ENCODE measurements around the gene ACSM6. TPM values are rescaled to one million over a fixed set of nuclear protein-coding genes. Genes with fewer than 3 reads are reported as not detected.
A peak's percentile ranks its signal among the peaks of the same experiment; 100 is the strongest.

ACSM6 gene
- total RNA-seq, 4 donors from 2014 or later: not detected

GRCh38 chr10:95178797-95179196 lies 15.2 kb upstream of the ACSM6 start:
- Histone ChIP-seq H3K36me3 (no peaks in the 10 kb centered on the region), H3K4me3 (no peak overlapping the region), H3K27me3 (no peaks in the 10 kb centered on the region), H3K9me3 (no peaks in the 10 kb centered on the region), H3K27ac (no peak overlapping the region), H3K4me1 (peaks cover 0 to 8% of the 10 kb centered on the region in 2 donors)
- in situ Hi-C loops (cut with MboI; ENCODE audit: low sequenced_read_pairs in 4 of 4): no loop called here
- intact Hi-C loops (cut with DNase I; ENCODE audit: low total_unique reads): no loop called here
- DNase-seq: no peak
- ATAC-seq: no peak
- TF ChIP-seq CTCF (IDR thresholded peaks at IDR 0.05 in 4 of 5, conservative IDR thresholded peaks at IDR 0.05 in 1 of 5) (no peak), POLR2A (IDR thresholded peaks at IDR 0.05) (no peak)

- intact Hi-C loops (cut with DNase I; ENCODE audit: low total_unique reads): loop anchor here (2.0 to 10.0 kb wide), 2 partner anchors 181 to 423 kb away; no protein-coding TSS in a partner anchor
- in situ Hi-C loops (cut with MboI; ENCODE audit: low sequenced_read_pairs in 4 of 4): loop anchor here in 1 of 4 donors (5.0 kb wide), 1 partner anchor 181 kb away; no protein-coding TSS in a partner anchor
Observed at GRCh38 chr10:95181726-95182125, 12.3 kb upstream of the ACSM6 start.

GRCh38 chr10:95183271-95184230 lies 10.5 kb upstream of the ACSM6 start:
- no peaks in the 10 kb centered on the region for H3K27me3 ChIP-seq
- no peaks in the 10 kb centered on the region for H3K36me3 ChIP-seq
- H3K4me3 ChIP-seq: peak overlapping the region; percentile 57 to 79 (median 69)
- H3K9me3 ChIP-seq: no peaks in the 10 kb centered on the region
- intact Hi-C loops (cut with DNase I; ENCODE audit: low total_unique reads) (loop anchor here (2.0 to 10.0 kb wide), 2 partner anchors 179 to 421 kb away; no protein-coding TSS in a partner anchor), in situ Hi-C loops (cut with MboI; ENCODE audit: low sequenced_read_pairs in 4 of 4) (loop anchor here in 1 of 4 donors (5.0 kb wide), 1 partner anchor 179 kb away; no protein-coding TSS in a partner anchor)
- TF ChIP-seq CTCF (IDR thresholded peaks at IDR 0.05 in 4 of 5, conservative IDR thresholded peaks at IDR 0.05 in 1 of 5): peak; percentile 62 to 91 (median 86)
- no peak for TF ChIP-seq POLR2A (IDR thresholded peaks at IDR 0.05)
- H3K27ac ChIP-seq: peak overlapping the region; percentile 45 to 73 (median 64)
- DNase-seq (peak; percentile 42 to 53), ATAC-seq (peak; percentile 91 to 92)
- H3K4me1 ChIP-seq: peaks cover 0 to 8% of the 10 kb centered on the region in 2 donors

More at GRCh38 chr10:95181726-95182125, 12.3 kb upstream of the ACSM6 start:
- no peak overlapping the region for H3K4me3 ChIP-seq
- TF ChIP-seq POLR2A (IDR thresholded peaks at IDR 0.05): no peak
- TF ChIP-seq CTCF (IDR thresholded peaks at IDR 0.05 in 4 of 5, conservative IDR thresholded peaks at IDR 0.05 in 1 of 5): no peak
- DNase-seq (no peak), ATAC-seq (no peak)
- no peaks in the 10 kb centered on the region for H3K9me3 ChIP-seq
- no peaks in the 10 kb centered on the region for H3K27me3 ChIP-seq
- H3K36me3 ChIP-seq: no peaks in the 10 kb centered on the region
- no peak overlapping the region for H3K27ac ChIP-seq
- peaks cover 0 to 8% of the 10 kb centered on the region in 2 donors for H3K4me1 ChIP-seq

- H3K4me3 ChIP-seq: no peak overlapping the region
- H3K27ac ChIP-seq: no peak overlapping the region
- TF ChIP-seq CTCF (IDR thresholded peaks at IDR 0.05 in 4 of 5, conservative IDR thresholded peaks at IDR 0.05 in 1 of 5) (no peak), POLR2A (IDR thresholded peaks at IDR 0.05) (no peak)
- DNase-seq (no peak), ATAC-seq (no peak)
- intact Hi-C loops (cut with DNase I; ENCODE audit: low total_unique reads): loop anchor here (10.0 kb wide), 1 partner anchor 417 kb away; no protein-coding TSS in a partner anchor
- no peaks in the 10 kb centered on the region for H3K9me3 ChIP-seq
- no peaks in the 10 kb centered on the region for H3K27me3 ChIP-seq
- H3K36me3 ChIP-seq: no peaks in the 10 kb centered on the region
- in situ Hi-C loops (cut with MboI; ENCODE audit: low sequenced_read_pairs in 4 of 4): loop anchor here in 1 of 4 donors (5.0 kb wide), 1 partner anchor 175 kb away; no protein-coding TSS in a partner anchor
- H3K4me1 ChIP-seq: peaks cover 0 to 6% of the 10 kb centered on the region in 2 donors
Observed at GRCh38 chr10:95187617-95188016, 6.4 kb upstream of the ACSM6 start.
